ENCODE measurements around the gene SUPV3L1.

- TF ChIP-seq CTCF (optimal IDR thresholded peaks at IDR 0.05 in 1 of 3, IDR thresholded peaks at IDR 0.05 in 1 of 3, conservative IDR thresholded peaks at IDR 0.05 in 1 of 3; ENCODE audit: extremely low read depth in 1 of 3, insufficient read depth in 2 of 3, low read length in 3 of 3) (no peak), EZH2 (IDR thresholded peaks at IDR 0.05; ENCODE audit: low read length) (no peak)
These were observed 7.6 kb upstream of the SUPV3L1 start for GRCh38 chr10:69172241-69172982.

Measured in keratinocyte (primary cell).